GM18508 (cell line): ENCODE results near the gene CNEP1R1.

Source experiments
- ATAC-seq: cut with Tn5 transposase; IDR thresholded peaks from one replicate; pipeline ENCODE4 v1.9.1; 2021; ENCODE audit warnings: moderate number of reproducible peaks; ENCODE audit not compliant: insufficient read depth, unreplicated experiment

Gene CNEP1R1

GRCh38 chr16:50059111-50059510 is 34.1 kb downstream of the CNEP1R1 start:
- ATAC-seq: no peak

GRCh38 chr16:50059669-50060068 is 34.6 kb downstream of the CNEP1R1 start:
- no peak for ATAC-seq

- ATAC-seq: no peak
Observed at GRCh38 chr16:50061326-50061725, 36.3 kb downstream of the CNEP1R1 start.

- ATAC-seq: no peak
Observed at GRCh38 chr16:50065241-50065623, 40.2 kb downstream of the CNEP1R1 start.

GRCh38 chr16:50065624-50066481 is 40.8 kb downstream of the CNEP1R1 start, which contains the start of gene HEATR3:
Gene HEATR3 (plus strand): TSS chr16:50065970. CDS start chr16:50066132, 162 bp downstream.
- ATAC-seq: peak; percentile 23

- no peak for ATAC-seq
Observed at GRCh38 chr16:50066482-50067289, 41.7 kb downstream of the CNEP1R1 start.

- no peak for ATAC-seq
Observed at GRCh38 chr16:50067290-50067853, 42.3 kb downstream of the CNEP1R1 start.

GRCh38 chr16:50068550-50068949 is 43.5 kb downstream of the CNEP1R1 start:
- no peak for ATAC-seq

- ATAC-seq: no peak
Observed at GRCh38 chr16:50069060-50069459, 44.0 kb downstream of the CNEP1R1 start.

GRCh38 chr16:50071075-50071671 is 46.1 kb downstream of the CNEP1R1 start:
- ATAC-seq: no peak

- no peak for ATAC-seq
Observed at GRCh38 chr16:50072730-50073129, 47.7 kb downstream of the CNEP1R1 start.

GRCh38 chr16:50079397-50080140 is 54.5 kb downstream of the CNEP1R1 start:
- ATAC-seq: no peak

- no peak for ATAC-seq
Observed at GRCh38 chr16:50081428-50082018, 56.5 kb downstream of the CNEP1R1 start.

- no peak for ATAC-seq
Observed at GRCh38 chr16:50083996-50084395, 59.0 kb downstream of the CNEP1R1 start.

GRCh38 chr16:50086176-50086575 is 61.2 kb downstream of the CNEP1R1 start:
- ATAC-seq: no peak
